Measurements from ENCODE around the gene XRN1.

- TF ChIP-seq CTCF (IDR thresholded peaks at IDR 0.05) (no peak), POLR2A (IDR thresholded peaks at IDR 0.05) (no peak)
These were observed 166.4 kb downstream of the XRN1 start for GRCh38 chr3:142281474-142281873.

Measured in prostate gland (tissue), 2 donors.